ENCODE results near the gene AMTN. TPM values are rescaled to one million over a fixed set of nuclear protein-coding genes. Genes with fewer than 3 reads are reported as not detected.

The AMTN gene
- total and polyA plus RNA-seq, 3 experiments from 2014 or later = not detected

GRCh38 chr4:70571772-70572171 lies 53.4 kb downstream of the AMTN start:
- POLR2A ChIA-PET = no interaction called here
- H3K4me3 Mint-ChIP-seq = no peak overlapping the region

DNA sequence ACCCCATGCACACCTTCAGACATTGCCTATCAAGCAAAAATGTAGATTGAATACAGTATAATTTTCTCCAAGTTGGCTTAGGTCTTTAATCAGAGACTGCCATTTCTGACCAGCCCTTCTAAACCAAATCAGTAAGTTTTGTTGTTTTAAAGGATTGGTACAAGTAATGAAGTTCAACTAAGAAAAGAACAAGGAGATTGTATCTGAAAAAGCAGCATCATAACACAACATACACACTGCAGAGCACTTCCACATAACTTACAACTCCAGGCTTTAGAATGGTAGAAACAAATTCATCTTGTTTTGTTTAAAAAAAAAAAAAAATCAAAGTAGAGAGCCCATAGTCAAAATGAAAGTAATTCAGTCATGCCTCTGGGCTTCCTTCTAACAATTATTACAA lies 57.6 kb downstream of the AMTN start:
- H3K27me3 Mint-ChIP-seq = peaks cover 3 to 28% of the 10 kb centered on the region in 2 donors
- ChIA-PET POLR2A (no interaction called here), CTCF (no interaction called here)
- Histone ChIP-seq H3K36me3 (ENCODE audit: insufficient read depth, low read length) (no peaks in the 10 kb centered on the region), H3K27ac (ENCODE audit: low read depth, low read length) (no peak overlapping the region), H3K4me3 (ENCODE audit: low read length) (no peak overlapping the region), H3K4me1 (ENCODE audit: insufficient read depth, low read length) (no peaks in the 10 kb centered on the region), H3K27me3 (ENCODE audit: insufficient read depth, low read length, poor library complexity, severe bottlenecking) (no peaks in the 10 kb centered on the region), H3K9me3 (ENCODE audit: low read length) (no peaks in the 10 kb centered on the region)
- H3K4me1 Mint-ChIP-seq = no peaks in the 10 kb centered on the region
- no peak for DNase-seq
- H3K9me3 Mint-ChIP-seq = no peaks in the 10 kb centered on the region
- no peaks in the 10 kb centered on the region for H3K36me3 Mint-ChIP-seq
- no peak overlapping the region for H3K4me3 Mint-ChIP-seq
- H3K27ac Mint-ChIP-seq = no peak overlapping the region

More at GRCh38 chr4:70571772-70572171, 53.4 kb downstream of the AMTN start:
- Histone ChIP-seq H3K27me3 (ENCODE audit: insufficient read depth, low read length, poor library complexity, severe bottlenecking) (no peaks in the 10 kb centered on the region), H3K36me3 (ENCODE audit: insufficient read depth, low read length) (no peaks in the 10 kb centered on the region), H3K4me3 (ENCODE audit: low read length) (no peak overlapping the region), H3K4me1 (ENCODE audit: insufficient read depth, low read length) (no peaks in the 10 kb centered on the region), H3K9me3 (ENCODE audit: low read length) (no peaks in the 10 kb centered on the region), H3K27ac (ENCODE audit: low read depth, low read length) (no peak overlapping the region)
- CTCF ChIA-PET = no interaction called here
- Mint-ChIP-seq H3K27me3 (peaks cover 3 to 26% of the 10 kb centered on the region in 2 donors), H3K4me1 (no peaks in the 10 kb centered on the region), H3K36me3 (no peaks in the 10 kb centered on the region), H3K9me3 (no peaks in the 10 kb centered on the region), H3K27ac (no peak overlapping the region)
- DNase-seq = no peak

GRCh38 chr4:70577220-70577927 lies 59.0 kb downstream of the AMTN start:
- Histone ChIP-seq H3K36me3 (ENCODE audit: insufficient read depth, low read length) (no peaks in the 10 kb centered on the region), H3K27me3 (ENCODE audit: insufficient read depth, low read length, poor library complexity, severe bottlenecking) (no peaks in the 10 kb centered on the region), H3K9me3 (ENCODE audit: low read length) (no peaks in the 10 kb centered on the region), H3K27ac (ENCODE audit: low read depth, low read length) (no peak overlapping the region), H3K4me3 (ENCODE audit: low read length) (no peak overlapping the region), H3K4me1 (ENCODE audit: insufficient read depth, low read length) (no peaks in the 10 kb centered on the region)
- POLR2A ChIA-PET = no interaction called here
- H3K27me3 Mint-ChIP-seq = peaks cover 2 to 24% of the 10 kb centered on the region in 2 donors
- H3K4me1 Mint-ChIP-seq = no peaks in the 10 kb centered on the region
- DNase-seq = no peak
- CTCF ChIA-PET = interaction anchor here (1.4 kb wide), 1 partner anchor 11 kb away, joined by 3 read pairs; no protein-coding TSS in a partner anchor
- no peaks in the 10 kb centered on the region for H3K9me3 Mint-ChIP-seq
- H3K36me3 Mint-ChIP-seq = no peaks in the 10 kb centered on the region
- no peak overlapping the region for H3K27ac Mint-ChIP-seq
- no peak overlapping the region for H3K4me3 Mint-ChIP-seq

DNA sequence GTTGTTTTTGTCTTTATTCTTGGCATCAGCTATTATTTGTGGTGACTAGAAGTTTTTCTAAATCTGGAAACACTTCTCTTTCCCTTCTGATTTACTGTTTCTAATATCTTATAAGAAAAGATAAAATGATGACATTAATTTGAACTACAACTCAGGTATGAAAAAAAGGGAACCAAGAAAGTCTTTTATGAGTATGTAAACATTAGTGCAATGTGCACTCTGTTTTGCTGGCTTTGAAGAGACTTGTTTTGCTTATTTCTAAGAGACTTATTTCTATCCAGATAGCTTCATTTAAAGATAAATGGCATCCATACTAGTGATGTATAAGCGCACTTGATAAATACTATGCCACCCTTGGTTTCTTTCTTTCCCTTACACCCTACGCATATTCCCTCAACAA lies 63.6 kb downstream of the AMTN start:
- ChIA-PET CTCF (no interaction called here), POLR2A (no interaction called here)

More for the DNA sequence above, 63.6 kb downstream of the AMTN start:
- H3K4me1 Mint-ChIP-seq = no peaks in the 10 kb centered on the region
- DNase-seq = no peak
- Histone ChIP-seq H3K27ac (ENCODE audit: low read depth, low read length) (no peak overlapping the region), H3K27me3 (ENCODE audit: insufficient read depth, low read length, poor library complexity, severe bottlenecking) (no peaks in the 10 kb centered on the region), H3K36me3 (ENCODE audit: insufficient read depth, low read length) (no peaks in the 10 kb centered on the region), H3K4me1 (ENCODE audit: insufficient read depth, low read length) (no peaks in the 10 kb centered on the region), H3K9me3 (ENCODE audit: low read length) (no peaks in the 10 kb centered on the region), H3K4me3 (ENCODE audit: low read length) (no peak overlapping the region)
- H3K36me3 Mint-ChIP-seq = no peaks in the 10 kb centered on the region
- peaks cover 2 to 14% of the 10 kb centered on the region in 2 donors for H3K27me3 Mint-ChIP-seq
- H3K27ac Mint-ChIP-seq = no peak overlapping the region
- H3K4me3 Mint-ChIP-seq = no peak overlapping the region
- peaks cover 0 to 2% (median 0%) of the 10 kb centered on the region in 5 donors for H3K9me3 Mint-ChIP-seq

Other genes starting within 250 kb of the AMTN start
- not detected for gene CABS1, start 183.6 kb upstream of the AMTN start, total RNA-seq
- gene CABS1, start 183.6 kb upstream of the AMTN start, polyA plus RNA-seq = not detected
- gene SMR3A, start 157.8 kb upstream of the AMTN start, total RNA-seq = not detected
- not detected for gene SMR3A, start 157.8 kb upstream of the AMTN start, polyA plus RNA-seq
- gene SMR3B, start 135.4 kb upstream of the AMTN start, total RNA-seq = not detected
- not detected for gene SMR3B, start 135.4 kb upstream of the AMTN start, polyA plus RNA-seq
- gene OPRPN, start 120.6 kb upstream of the AMTN start, total RNA-seq = not detected
- gene OPRPN, start 120.6 kb upstream of the AMTN start, polyA plus RNA-seq = not detected
- gene MUC7, start 46.4 kb upstream of the AMTN start, total RNA-seq = not detected
- gene MUC7, start 46.4 kb upstream of the AMTN start, polyA plus RNA-seq = not detected
- not detected for gene AMBN, start 73.7 kb downstream of the AMTN start, total RNA-seq
- not detected for gene AMBN, start 73.7 kb downstream of the AMTN start, polyA plus RNA-seq
- not detected for gene ENAM, start 110.2 kb downstream of the AMTN start, total RNA-seq
- not detected for gene ENAM, start 110.2 kb downstream of the AMTN start, polyA plus RNA-seq
- gene JCHAIN, start 147.9 kb downstream of the AMTN start, total RNA-seq = not detected
- gene JCHAIN, start 147.9 kb downstream of the AMTN start, polyA plus RNA-seq = not detected
- 10 to 100 TPM; 42.5 to 43.4 TPM for gene UTP3, start 170.0 kb downstream of the AMTN start, total RNA-seq
- 14.9 TPM for gene UTP3, start 170.0 kb downstream of the AMTN start, polyA plus RNA-seq
- 10 to 100 TPM; 13.8 to 14.8 TPM for gene RUFY3, start 203.4 kb downstream of the AMTN start, total RNA-seq
- gene RUFY3, start 203.4 kb downstream of the AMTN start, polyA plus RNA-seq = 10.4 TPM

Measured in CD8-positive, alpha-beta memory T cell (primary cell).